Endodermal cell (in vitro differentiated cells): Measurements from ENCODE around the gene TRHDE. TPM values are rescaled to one million over a fixed set of nuclear protein-coding genes. Genes with fewer than 3 reads are reported as not detected.

Experiments used
- DNase-seq: peaks from one replicate; pipeline ENCODE4 v3.0.0-alpha.2; 2017
- H3K27ac ChIP-seq: 2 replicates; pipeline ENCODE4 v1.5.1; 2013; ENCODE audit warnings: mild to moderate bottlenecking, low read depth, low read length, moderate library complexity
- H3K27me3 ChIP-seq: 2 replicates; pipeline ENCODE4 v1.6.1; 2013; ENCODE audit warnings: mild to moderate bottlenecking, low read length, moderate library complexity; ENCODE audit not compliant: insufficient read depth, control insufficient read depth, poor library complexity, severe bottlenecking
- H3K36me3 ChIP-seq: 2 replicates; pipeline ENCODE4 v1.7.0; 2013; ENCODE audit warnings: mild to moderate bottlenecking, low read length, moderate library complexity; ENCODE audit not compliant: control insufficient read depth, insufficient read depth
- H3K4me1 ChIP-seq: one replicate; pipeline ENCODE4 v1.7.0; 2013; ENCODE audit warnings: low read length; ENCODE audit not compliant: control insufficient read depth, insufficient read depth
- H3K4me3 ChIP-seq: 2 replicates; pipeline ENCODE4 v1.5.1; 2013; ENCODE audit warnings: mild to moderate bottlenecking, low read length, moderate library complexity
- H3K9ac ChIP-seq: 2 replicates; pipeline ENCODE4 v1.6.1; 2013; ENCODE audit warnings: mild to moderate bottlenecking, low read length, moderate library complexity; ENCODE audit not compliant: poor library complexity, severe bottlenecking; ENCODE audit errors: extremely low read depth
- H3K9me3 ChIP-seq: 2 replicates; pipeline ENCODE4 v1.6.1; 2013; ENCODE audit warnings: mild to moderate bottlenecking, low read length, moderate library complexity; ENCODE audit not compliant: control insufficient read depth
- H3K27ac Mint-ChIP-seq: 2 replicates; pipeline ENCODE4 v1.8.0; 2020; ENCODE audit warnings: mixed read lengths
- H3K27me3 Mint-ChIP-seq: 2 replicates; pipeline ENCODE4 v1.8.0; 2021; ENCODE audit warnings: mild to moderate bottlenecking, mixed read lengths; ENCODE audit not compliant: insufficient read depth
- H3K36me3 Mint-ChIP-seq: 2 replicates; pipeline ENCODE4 v1.8.0; 2020; ENCODE audit warnings: low read depth, mixed read lengths
- H3K4me1 Mint-ChIP-seq: 2 replicates; pipeline ENCODE4 v1.8.0; 2020; ENCODE audit warnings: mixed read lengths
- H3K4me3 Mint-ChIP-seq: 2 replicates; pipeline ENCODE4 v1.8.0; 2020; ENCODE audit warnings: mild to moderate bottlenecking, moderate library complexity, mixed read lengths
- H3K9me3 Mint-ChIP-seq: 2 replicates; pipeline ENCODE4 v1.8.0; 2020; ENCODE audit warnings: mild to moderate bottlenecking, mixed read lengths
- CTCF ChIP-seq: fragments of 200-600 bp; sonication (generic); conservative IDR thresholded peaks from 2 replicates; pipeline ENCODE4 v1.5.0; 2021; ENCODE audit warnings: antibody characterized with exemption, mild to moderate bottlenecking
- WGBS, 2 experiments: methylation state at CpG; one replicate each; pipeline versions ENCODE4 v1.1.5 to v1.1.7; 2013; ENCODE audit warnings: missing lambda C conversion rate in 2 of 2, mixed read lengths in 1 of 2; ENCODE audit not compliant: insufficient coverage in 1 of 2, insufficient read length in 1 of 2; 5-methylcytosine and 5-hydroxymethylcytosine counted together
- total RNA-seq, 2 donors: library from RNA; stranded (reverse); fragmentation: NEBNext Ultra II Directional in 1 of 2; extraction: Animal tissue kit (Norgen Biotek cat#: 25700) in 1 of 2; gene quantifications; 2 replicates in 1 of 2; 3 replicates in 1 of 2; pipeline ENCODE4 v1.2.1, GENCODE V29; 2021

The TRHDE gene
- total RNA-seq, 2 donors from 2014 or later = 0.20 to 1.2 TPM

DNA sequence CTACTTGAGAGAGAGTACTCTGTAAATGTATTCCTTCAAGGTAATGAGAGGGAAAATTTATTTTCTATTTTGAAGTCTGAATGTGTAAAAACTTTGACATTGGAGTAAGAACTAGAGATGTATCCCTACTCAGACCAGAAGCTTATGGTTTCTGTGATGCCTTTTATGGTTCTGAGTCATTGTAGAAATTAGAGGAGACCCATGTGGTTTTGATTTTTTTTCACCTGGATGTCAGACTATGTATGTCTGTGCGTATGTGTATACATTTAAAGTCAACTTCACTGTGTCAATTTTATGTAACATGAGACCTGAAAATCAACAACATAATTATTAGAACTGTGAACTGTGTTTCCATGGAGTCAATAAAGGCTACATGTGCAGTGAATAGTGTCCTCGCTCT, 302.0 kb downstream of the TRHDE start:
- no peaks in the 10 kb centered on the region for H3K4me1 Mint-ChIP-seq

GRCh38 chr12:72578327-72578726, 306.2 kb downstream of the TRHDE start:
- no peaks in the 10 kb centered on the region for H3K27me3 Mint-ChIP-seq
- no peak for DNase-seq
- TF ChIP-seq CTCF = no peak
- Histone ChIP-seq H3K27me3 (no peaks in the 10 kb centered on the region), H3K36me3 (no peaks in the 10 kb centered on the region), H3K9me3 (no peaks in the 10 kb centered on the region), H3K4me1 (no peaks in the 10 kb centered on the region), H3K4me3 (no peak overlapping the region), H3K9ac (no peak overlapping the region), H3K27ac (no peak overlapping the region)
- no peak overlapping the region for H3K27ac Mint-ChIP-seq
- WGBS, 2 experiments = 91% methylated on average over 2 of the region's 3 CpGs; no CpG with 5 or more reads in 1 of the 2 experiments
- no peak overlapping the region for H3K4me3 Mint-ChIP-seq
- no peaks in the 10 kb centered on the region for H3K36me3 Mint-ChIP-seq
- no peaks in the 10 kb centered on the region for H3K4me1 Mint-ChIP-seq
- no peaks in the 10 kb centered on the region for H3K9me3 Mint-ChIP-seq

More for the DNA sequence above, 302.0 kb downstream of the TRHDE start:
- Histone ChIP-seq H3K9ac (no peak overlapping the region), H3K36me3 (no peaks in the 10 kb centered on the region), H3K27me3 (no peaks in the 10 kb centered on the region), H3K4me1 (no peaks in the 10 kb centered on the region), H3K9me3 (no peaks in the 10 kb centered on the region), H3K27ac (no peak overlapping the region), H3K4me3 (no peak overlapping the region)
- Mint-ChIP-seq H3K36me3 (no peaks in the 10 kb centered on the region), H3K9me3 (no peaks in the 10 kb centered on the region), H3K4me3 (no peak overlapping the region), H3K27ac (no peak overlapping the region), H3K27me3 (no peaks in the 10 kb centered on the region)
- 87 to 100% methylated on average over 2 of the region's 2 CpGs for WGBS, 2 experiments
- TF ChIP-seq CTCF = no peak
- DNase-seq = no peak

GRCh38 chr12:72586456-72586855, 314.3 kb downstream of the TRHDE start:
- Histone ChIP-seq H3K4me3 (no peak overlapping the region), H3K27me3 (no peaks in the 10 kb centered on the region), H3K27ac (no peak overlapping the region), H3K9me3 (peaks cover 6% of the 10 kb centered on the region), H3K4me1 (peaks cover 7% of the 10 kb centered on the region), H3K36me3 (no peaks in the 10 kb centered on the region), H3K9ac (no peak overlapping the region)
- Mint-ChIP-seq H3K36me3 (peaks cover 2% of the 10 kb centered on the region), H3K9me3 (peaks cover 4% of the 10 kb centered on the region), H3K4me3 (no peak overlapping the region), H3K27ac (no peak overlapping the region), H3K4me1 (peaks cover 11% of the 10 kb centered on the region), H3K27me3 (no peaks in the 10 kb centered on the region)
- 47 to 57% methylated on average over 1 to 3 of the region's 3 CpGs for WGBS, 2 experiments
- no peak for TF ChIP-seq CTCF
- peak; percentile 58 for DNase-seq
